Eye (tissue), 1 donor: ENCODE data around the gene RBFA.
A peak's percentile ranks its signal among the peaks of the same experiment; 100 is the strongest.
"Not testable (repeated sequence)": the region's sequence is repeated elsewhere in the genome, so short reads cannot be mapped to it uniquely, and the experiment has no call there.

ENCODE experiments used
- DNase-seq: peaks from one replicate; pipeline ENCODE4 v3.0.0-alpha.2; 2015

The RBFA gene

GRCh38 chr18:80034068-80034851 lies at the start of gene RBFA:
Gene RBFA, plus strand, starts transcription at chr18:80034434. Its CDS starts 62 bp downstream, at chr18:80034496.
- DNase-seq, result peak; percentile 99

- DNase-seq, result no peak
Observed at GRCh38 chr18:79985172-79985571, 49.1 kb upstream of the RBFA start.

GRCh38 chr18:79986726-79987125 lies 47.5 kb upstream of the RBFA start:
- peak; percentile 40 for DNase-seq

- no peak for DNase-seq
Observed at GRCh38 chr18:79987566-79987965, 46.7 kb upstream of the RBFA start.

- peak; percentile 86 for DNase-seq
Observed at GRCh38 chr18:79988071-79988450, 46.2 kb upstream of the RBFA start.

- peak; percentile 94 for DNase-seq
Observed at GRCh38 chr18:79988451-79989194, 45.6 kb upstream of the RBFA start, which contains the start of gene TXNL4A. Gene TXNL4A, minus strand, starts transcription at chr18:79988563. Its CDS starts 171 bp downstream, at chr18:79988392.

GRCh38 chr18:79989195-79989497 lies 45.1 kb upstream of the RBFA start:
- no peak for DNase-seq

GRCh38 chr18:79991494-79991893 lies 42.7 kb upstream of the RBFA start:
- no peak for DNase-seq

- not testable (repeated sequence) for DNase-seq
Observed at GRCh38 chr18:79999701-80000100, 34.5 kb upstream of the RBFA start.

- no peak for DNase-seq
Observed at GRCh38 chr18:80000877-80001276, 33.4 kb upstream of the RBFA start.

- DNase-seq, result no peak
Observed at GRCh38 chr18:80002468-80002867, 31.8 kb upstream of the RBFA start.

GRCh38 chr18:80004600-80005342 lies 29.5 kb upstream of the RBFA start:
- no peak for DNase-seq

- DNase-seq, result no peak
Observed at GRCh38 chr18:80006724-80007123, 27.5 kb upstream of the RBFA start.

GRCh38 chr18:80009661-80010550 lies 24.3 kb upstream of the RBFA start:
- no peak for DNase-seq

GRCh38 chr18:80010551-80010906 lies 23.7 kb upstream of the RBFA start:
- no peak for DNase-seq

- DNase-seq, result not testable (repeated sequence)
Observed at GRCh38 chr18:80011496-80012137, 22.6 kb upstream of the RBFA start.

- no peak for DNase-seq
Observed at GRCh38 chr18:80012714-80013113, 21.5 kb upstream of the RBFA start.

- DNase-seq, result peak; percentile 63
Observed at GRCh38 chr18:80022613-80023012, 11.6 kb upstream of the RBFA start.

GRCh38 chr18:80023173-80023572 lies 11.1 kb upstream of the RBFA start:
- DNase-seq, result no peak

GRCh38 chr18:80026363-80026762 lies 7.9 kb upstream of the RBFA start:
- no peak for DNase-seq

- DNase-seq, result not testable (repeated sequence)
Observed at GRCh38 chr18:80027719-80028118, 6.5 kb upstream of the RBFA start.

GRCh38 chr18:80029690-80030089 lies 4.5 kb upstream of the RBFA start:
- no peak for DNase-seq
